Liver (tissue), 4 donors: ENCODE data around the gene HDLBP. TPM values are rescaled to one million over a fixed set of nuclear protein-coding genes. Genes with fewer than 3 reads are reported as not detected.

ENCODE experiments used
- polyA plus RNA-seq, 2 donors: library from polyadenylated mRNA; stranded (reverse) in 1 of 2; unstranded in 1 of 2; fragments of 200-250 nt in 1 of 2; fragments of >200 nt in 1 of 2; fragmentation: Nextera tagmentation in 1 of 2; extraction: Ambion mirVana in 1 of 2; gene quantifications; one replicate each; pipeline versions ENCODE4 v1.2.1 to v1.2.3, GENCODE V29; 2013 to 2015
- total RNA-seq, 2 donors: library from RNA; depleted of rRNA; stranded (reverse); fragments of >200 nt; gene quantifications; one replicate each; pipeline ENCODE4 v1.2.3, GENCODE V29; 2014
- donor health status: healthy.
- donor health status: healthy.
- donor health status: healthy.

Gene HDLBP
- total and polyA plus RNA-seq, 4 donors, result 219 to 580 (median 258) TPM

Other genes with a start within 250 kb of the HDLBP start
- gene MTERF4, start 213.4 kb downstream of the HDLBP start, total RNA-seq, result 10 to 100 TPM; 20.6 to 36.7 TPM
- gene MTERF4, start 213.4 kb downstream of the HDLBP start, polyA plus RNA-seq, result 10 to 100 TPM; 13.3 to 20.0 TPM
- 1 to 10 TPM; 3.9 to 8.8 TPM for gene PASK, start 166.2 kb downstream of the HDLBP start, total RNA-seq
- 1 to 10 TPM in 1 of 2 donors, under 1 TPM in 1; 0.96 to 1.8 TPM for gene PASK, start 166.2 kb downstream of the HDLBP start, polyA plus RNA-seq
- gene PPP1R7, start 165.2 kb downstream of the HDLBP start, total RNA-seq, result 10 to 100 TPM; 18.0 to 30.0 TPM
- 10 to 100 TPM; 28.0 to 45.8 TPM for gene PPP1R7, start 165.2 kb downstream of the HDLBP start, polyA plus RNA-seq
- under 1 TPM; 0.25 to 0.33 TPM for gene ANO7, start 127.0 kb downstream of the HDLBP start, total RNA-seq
- under 1 TPM; 0.57 to 0.70 TPM for gene ANO7, start 127.0 kb downstream of the HDLBP start, polyA plus RNA-seq
- gene SEPTIN2, start 253 bp upstream of the HDLBP start, total RNA-seq, result 100 to 1,000 TPM; 119 to 147 TPM
- gene SEPTIN2, start 253 bp upstream of the HDLBP start, polyA plus RNA-seq, result 10 to 100 TPM; 63.7 to 75.1 TPM
- gene FARP2, start 40.6 kb upstream of the HDLBP start, total RNA-seq, result 10 to 100 TPM; 17.8 to 30.9 TPM
- 10 to 100 TPM in 1 of 2 donors, 1 to 10 TPM in 1; 5.8 to 10.7 TPM for gene FARP2, start 40.6 kb upstream of the HDLBP start, polyA plus RNA-seq
- 10 to 100 TPM; 70.3 to 85.6 TPM for gene STK25, start 192.9 kb upstream of the HDLBP start, total RNA-seq
- gene STK25, start 192.9 kb upstream of the HDLBP start, polyA plus RNA-seq, result 10 to 100 TPM; 43.4 to 64.3 TPM
- gene BOK, start 243.1 kb upstream of the HDLBP start, total RNA-seq, result 10 to 100 TPM; 11.3 to 30.5 TPM
- 10 to 100 TPM; 57.5 to 82.1 TPM for gene BOK, start 243.1 kb upstream of the HDLBP start, polyA plus RNA-seq